Measurements from ENCODE around the gene AADAC. TPM values are rescaled to one million over a fixed set of nuclear protein-coding genes. Genes with fewer than 3 reads are reported as not detected.

AADAC gene
- polyA plus RNA-seq, 1 of the 3 experiments (the other 2 are of a cell fraction), result 1.2 TPM

DNA sequence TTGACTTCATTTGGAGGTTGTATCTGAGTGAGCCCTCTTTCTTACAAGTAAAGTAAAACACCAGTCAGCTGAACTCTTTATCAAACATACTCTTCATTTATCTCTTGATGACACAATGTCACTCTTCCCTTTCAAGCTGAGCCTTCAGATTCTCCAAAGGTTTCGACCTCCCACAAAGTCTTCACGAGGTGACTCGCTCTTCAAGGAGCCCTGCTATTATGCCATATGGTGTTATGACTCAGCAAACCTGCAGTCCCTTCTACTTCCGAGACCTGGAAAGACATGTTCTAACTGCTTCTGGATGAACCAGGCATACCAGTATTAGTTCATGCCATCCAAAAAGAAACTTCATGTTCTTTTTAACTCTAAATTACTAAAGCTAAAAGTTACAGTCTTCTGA lies 23.1 kb downstream of the AADAC start (continued):
- TF ChIP-seq, protein P1, sequence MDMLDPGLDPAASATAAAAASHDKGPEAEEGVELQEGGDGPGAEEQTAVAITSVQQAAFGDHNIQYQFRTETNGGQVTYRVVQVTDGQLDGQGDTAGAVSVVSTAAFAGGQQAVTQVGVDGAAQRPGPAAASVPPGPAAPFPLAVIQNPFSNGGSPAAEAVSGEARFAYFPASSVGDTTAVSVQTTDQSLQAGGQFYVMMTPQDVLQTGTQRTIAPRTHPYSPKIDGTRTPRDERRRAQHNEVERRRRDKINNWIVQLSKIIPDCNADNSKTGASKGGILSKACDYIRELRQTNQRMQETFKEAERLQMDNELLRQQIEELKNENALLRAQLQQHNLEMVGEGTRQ (IDR thresholded peaks at IDR 0.05; ENCODE audit: borderline replicate concordance, low read depth, low read length), result no peak
- TF ChIP-seq TCF12 (IDR thresholded peaks at IDR 0.05), result peak; percentile 64
- TF ChIP-seq GABPA (IDR thresholded peaks at IDR 0.05; ENCODE audit: low read depth), result no peak

- Histone ChIP-seq H3F3A (replicated peaks; ENCODE audit: insufficient read depth) (peaks cover 50% of the 10 kb centered on the region), H2AFZ (ENCODE audit: low read depth) (peak overlapping the region; percentile 59; the same call in 1 of the 2 replicates), H3K9me2 (no peaks in the 10 kb centered on the region; the same call in 1 of the 2 replicates), H3K27me3 (ENCODE audit: insufficient read depth) (no peaks in the 10 kb centered on the region), H3K9ac (no peak overlapping the region; the same call in 1 of the 2 replicates), H3K4me2 (peak overlapping the region; percentile 17; the same call in 1 of the 2 replicates), H3K4me3 (ENCODE audit: low read depth in 2 of 2, low read length in 1 of 2) (peak overlapping the region in 1 of 2 experiments; percentile 45; a peak in 1 of 4 replicates), H3K79me2 (ENCODE audit: insufficient read depth) (peaks cover 27% of the 10 kb centered on the region), H3K36me3 (replicated peaks in 1 of 2; ENCODE audit: control insufficient read depth in 1 of 2, insufficient read depth in 2 of 2, low read length in 1 of 2) (peaks cover 0 to 5% of the 10 kb centered on the region in 2 experiments), H3K9me3 (no peaks in the 10 kb centered on the region), H4K20me1 (ENCODE audit: insufficient read depth) (no peaks in the 10 kb centered on the region), H3K4me1 (ENCODE audit: control insufficient read depth in 1 of 2, insufficient read depth in 2 of 2, low read depth in 1 of 2, low read length in 1 of 2) (peaks cover 0 to 26% of the 10 kb centered on the region in 2 experiments), H3K27ac (ENCODE audit: low read depth in 2 of 2, low read length in 1 of 2) (peak overlapping the region in 1 of 2 experiments; percentile 84; a peak in 2 of 4 replicates)
- TF ChIP-seq SMC3 (IDR thresholded peaks at IDR 0.05; ENCODE audit: low read depth, low read length) (peak; percentile 79), POLR2AphosphoS5 (IDR thresholded peaks at IDR 0.05; ENCODE audit: low read depth, low read length) (no peak), USF1 (IDR thresholded peaks at IDR 0.05; ENCODE audit: borderline replicate concordance, low read depth) (no peak), NRF1 (IDR thresholded peaks at IDR 0.05; ENCODE audit: low read depth, low read length) (0 out of 2 replicates have a peak, but pooled peaks have one; percentile 8), CTCF (IDR thresholded peaks at IDR 0.05) (peak; percentile 90), RAD21 (IDR thresholded peaks at IDR 0.05; ENCODE audit: low read length) (peak; percentile 89), FOSL2 (IDR thresholded peaks at IDR 0.05; ENCODE audit: borderline replicate concordance, low read depth) (no peak)
- POLR2A ChIA-PET, result no interaction called here
- WGBS (ENCODE audit: low lambda C conversion rate), result 35% methylated on average over 19 of the region's 19 CpGs
- DNase-seq, result peak; percentile 31
- CTCF ChIA-PET, result interaction anchor here (0.6 to 4.4 kb wide), 23 partner anchors 10 to 610 kb away, joined by 3 to 45 read pairs (median 3); no protein-coding TSS in a partner anchor
Measured at GRCh38 chr3:151838574-151839312, 24.8 kb downstream of the AADAC start.

Measured in SK-N-SH (cell line).